Brain microvascular endothelial cell (primary cell): ENCODE results near the gene ZNRF3.
A peak's percentile ranks its signal among the peaks of the same experiment; 100 is the strongest.

ENCODE experiments used
- DNase-seq: peaks from one replicate; pipeline ENCODE4 v3.0.0-alpha.2; 2020
- H3K27ac ChIP-seq: fragments of 250-450 bp; sonication (Bioruptor Pico); 2 replicates; pipeline ENCODE4 v1.5.1; 2020; ENCODE audit warnings: mild to moderate bottlenecking, moderate library complexity
- H3K27me3 ChIP-seq: fragments of 250-450 bp; sonication (Bioruptor Pico); replicated peaks from 2 replicates; pipeline ENCODE4 v1.5.1; 2020; ENCODE audit warnings: mild to moderate bottlenecking
- H3K36me3 ChIP-seq: fragments of 250-450 bp; sonication (Bioruptor Pico); replicated peaks from 2 replicates; pipeline ENCODE4 v1.5.1; 2020; ENCODE audit warnings: mild to moderate bottlenecking
- H3K4me3 ChIP-seq: 2 replicates; pipeline ENCODE4 v1.5.1; 2011; ENCODE audit warnings: low read depth, mild to moderate bottlenecking, control low read depth, low read length, moderate library complexity
- in situ Hi-C: cut with HindIII; loops from 2 replicates; pipeline ENCODE4 v1.10.0; 2017; ENCODE audit warnings: low sequenced_read_pairs, low pct_ligation_motif_present
- TF ChIP-seq, protein P1 (sequence below): IDR thresholded peaks from 2 replicates; pipeline ENCODE4 v1.5.1; 2011; ENCODE audit warnings: low read depth, mild to moderate bottlenecking, moderate library complexity, low read length, control low read depth, inconsistent platforms; ENCODE audit errors: missing control alignments

Gene ZNRF3

DNA sequence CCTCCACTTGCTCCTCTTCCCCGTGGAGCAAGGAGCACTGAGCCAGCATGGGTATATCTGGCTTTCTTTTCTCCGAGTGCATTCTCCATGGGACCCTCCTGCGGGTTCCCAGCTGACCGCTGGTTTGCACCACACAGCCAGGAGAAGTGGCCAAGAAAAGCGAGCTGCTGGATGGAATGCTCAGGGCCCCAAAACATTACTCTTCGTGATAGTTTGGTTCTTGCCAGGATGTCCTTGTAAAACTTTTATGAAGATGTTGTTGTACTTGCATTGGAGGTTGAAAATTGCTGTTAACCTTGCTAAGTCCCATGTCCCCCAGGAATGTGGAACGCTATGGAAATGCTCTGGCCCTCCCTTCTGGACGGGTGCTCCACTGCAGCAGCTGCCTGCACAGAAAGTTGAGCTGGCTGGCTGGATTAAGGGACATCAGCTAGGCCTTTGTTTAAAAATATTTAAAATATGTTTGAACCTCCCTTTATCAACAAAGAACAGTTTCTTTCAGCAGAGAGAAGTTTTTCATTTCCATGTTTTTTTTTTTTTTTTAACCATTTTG is 68.7 kb downstream of the ZNRF3 start:
- no peak overlapping the region for H3K4me3 ChIP-seq
- DNase-seq, result peak; percentile 4
- TF ChIP-seq, protein P1, sequence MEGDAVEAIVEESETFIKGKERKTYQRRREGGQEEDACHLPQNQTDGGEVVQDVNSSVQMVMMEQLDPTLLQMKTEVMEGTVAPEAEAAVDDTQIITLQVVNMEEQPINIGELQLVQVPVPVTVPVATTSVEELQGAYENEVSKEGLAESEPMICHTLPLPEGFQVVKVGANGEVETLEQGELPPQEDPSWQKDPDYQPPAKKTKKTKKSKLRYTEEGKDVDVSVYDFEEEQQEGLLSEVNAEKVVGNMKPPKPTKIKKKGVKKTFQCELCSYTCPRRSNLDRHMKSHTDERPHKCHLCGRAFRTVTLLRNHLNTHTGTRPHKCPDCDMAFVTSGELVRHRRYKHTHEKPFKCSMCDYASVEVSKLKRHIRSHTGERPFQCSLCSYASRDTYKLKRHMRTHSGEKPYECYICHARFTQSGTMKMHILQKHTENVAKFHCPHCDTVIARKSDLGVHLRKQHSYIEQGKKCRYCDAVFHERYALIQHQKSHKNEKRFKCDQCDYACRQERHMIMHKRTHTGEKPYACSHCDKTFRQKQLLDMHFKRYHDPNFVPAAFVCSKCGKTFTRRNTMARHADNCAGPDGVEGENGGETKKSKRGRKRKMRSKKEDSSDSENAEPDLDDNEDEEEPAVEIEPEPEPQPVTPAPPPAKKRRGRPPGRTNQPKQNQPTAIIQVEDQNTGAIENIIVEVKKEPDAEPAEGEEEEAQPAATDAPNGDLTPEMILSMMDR, result peak; percentile 43
- in situ Hi-C loops, result no loop called here
- no peaks in the 10 kb centered on the region for H3K36me3 ChIP-seq
- H3K27me3 ChIP-seq, result no peaks in the 10 kb centered on the region
- H3K27ac ChIP-seq, result no peak overlapping the region

DNA sequence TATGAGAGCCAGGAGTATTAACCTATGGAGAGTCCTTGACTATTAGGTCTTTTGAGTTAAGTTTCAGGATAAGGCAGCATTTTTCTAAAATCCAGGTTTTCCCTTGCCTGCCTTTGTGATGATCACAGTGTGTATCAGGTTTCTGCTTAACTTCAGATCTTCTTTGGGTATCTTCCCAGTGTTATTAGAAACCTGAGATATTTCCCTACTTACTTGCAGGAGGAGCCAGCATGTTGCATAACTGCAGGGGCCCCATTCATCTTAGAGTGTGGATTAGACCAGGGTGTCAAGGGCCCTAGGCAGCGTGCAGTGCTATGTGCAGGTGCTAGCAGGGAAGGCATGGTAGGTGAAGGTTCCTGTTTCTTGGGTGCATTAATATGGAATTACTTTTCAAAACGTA is 69.5 kb downstream of the ZNRF3 start:
- TF ChIP-seq, protein P1, result no peak
- H3K27ac ChIP-seq, result no peak overlapping the region
- in situ Hi-C loops, result no loop called here
- H3K4me3 ChIP-seq, result no peak overlapping the region
- no peak for DNase-seq
- no peaks in the 10 kb centered on the region for H3K27me3 ChIP-seq
- H3K36me3 ChIP-seq, result no peaks in the 10 kb centered on the region

DNA sequence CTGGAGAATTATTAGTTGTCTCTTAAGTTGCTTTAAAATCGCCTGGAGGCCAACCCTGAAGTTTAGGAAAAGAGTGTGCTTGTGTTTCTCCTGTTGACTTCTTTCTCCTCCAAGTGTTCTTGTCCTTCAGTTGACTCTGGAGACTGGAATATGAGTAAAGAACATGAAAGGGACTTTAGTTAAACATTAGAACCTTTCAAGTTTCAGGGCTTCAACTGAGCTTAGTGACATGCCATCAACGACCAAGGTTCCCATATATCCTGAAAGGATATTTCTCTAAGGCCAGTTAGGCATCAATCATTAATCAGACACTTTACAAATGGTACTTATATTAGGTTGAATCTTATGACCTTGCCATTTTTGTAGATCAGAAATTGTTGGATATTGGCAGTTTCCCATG is 70.0 kb downstream of the ZNRF3 start:
- no peaks in the 10 kb centered on the region for H3K36me3 ChIP-seq
- H3K27ac ChIP-seq, result no peak overlapping the region
- H3K4me3 ChIP-seq, result no peak overlapping the region
- no peaks in the 10 kb centered on the region for H3K27me3 ChIP-seq
- DNase-seq, result no peak
- in situ Hi-C loops, result no loop called here
- TF ChIP-seq, protein P1, result no peak

DNA sequence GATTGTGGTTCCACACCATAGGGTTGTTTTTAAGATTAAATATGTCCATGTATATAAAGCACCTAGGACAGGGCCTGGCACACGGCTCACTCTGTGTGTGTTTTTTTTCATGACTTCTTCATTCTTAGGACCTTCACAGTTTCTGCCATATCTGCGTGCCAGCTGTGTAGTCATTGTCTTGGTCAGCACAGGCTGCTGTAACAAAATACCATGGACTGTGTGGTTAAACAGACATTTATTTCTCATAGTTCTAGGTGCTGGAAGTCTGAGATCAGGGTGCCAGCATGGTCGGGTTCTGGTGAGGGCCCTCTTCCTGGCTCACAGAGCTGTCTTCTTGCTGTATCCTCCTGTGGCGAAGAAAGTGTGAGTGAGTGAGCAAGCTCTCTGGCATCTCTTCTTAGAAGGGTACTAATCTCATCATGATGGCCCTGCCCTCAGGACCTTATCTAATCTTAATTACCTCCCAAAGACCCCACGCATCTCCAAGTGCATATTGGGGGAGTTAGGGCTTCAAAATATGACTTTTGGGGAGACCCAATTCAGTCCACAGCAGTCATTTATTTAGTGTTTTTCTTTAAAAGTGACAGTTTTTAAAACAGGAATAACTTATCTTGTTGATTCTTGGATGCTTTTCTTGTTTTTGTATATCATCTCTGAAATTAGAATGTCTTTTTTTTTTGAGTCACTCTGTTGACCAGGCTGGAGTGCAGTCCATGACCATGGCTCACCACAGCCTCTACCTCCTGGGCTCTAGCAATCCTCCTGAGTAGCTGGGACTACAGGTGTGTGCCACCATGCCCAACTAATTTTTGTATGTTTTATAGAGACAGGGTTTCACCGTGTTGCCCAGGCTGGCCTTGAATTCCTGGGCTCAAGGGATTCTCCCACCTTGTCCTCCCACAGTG is 70.9 kb downstream of the ZNRF3 start:
- in situ Hi-C loops, result no loop called here
- TF ChIP-seq, protein P1, result no peak
- H3K27me3 ChIP-seq, result no peaks in the 10 kb centered on the region
- DNase-seq, result no peak
- H3K27ac ChIP-seq, result no peak overlapping the region
- no peaks in the 10 kb centered on the region for H3K36me3 ChIP-seq
- H3K4me3 ChIP-seq, result no peak overlapping the region

DNA sequence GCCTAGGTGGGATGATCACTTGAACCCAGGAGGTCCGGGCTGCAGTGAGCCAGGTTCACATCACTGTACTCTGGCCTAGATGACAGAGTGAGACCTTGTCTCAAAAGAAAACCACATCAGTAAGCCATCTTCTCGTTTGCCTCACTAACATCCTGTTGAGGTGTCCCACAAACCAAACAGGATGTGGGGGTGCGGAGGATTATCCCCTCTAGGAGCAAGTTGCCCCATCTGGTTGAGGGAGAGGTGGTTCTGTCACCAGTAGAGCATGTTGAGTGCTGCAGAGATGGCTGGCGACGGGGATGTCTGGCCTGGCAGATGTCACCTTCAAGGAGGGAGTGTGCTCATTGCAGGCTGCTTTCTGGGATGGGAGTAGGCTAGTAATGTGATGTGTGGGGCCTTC is 72.4 kb downstream of the ZNRF3 start:
- H3K4me3 ChIP-seq, result no peak overlapping the region
- no peaks in the 10 kb centered on the region for H3K27me3 ChIP-seq
- H3K36me3 ChIP-seq, result no peaks in the 10 kb centered on the region
- no peak overlapping the region for H3K27ac ChIP-seq
- in situ Hi-C loops, result no loop called here
- TF ChIP-seq, protein P1, result no peak
- no peak for DNase-seq
